AG10803 (cell line): ENCODE data around the gene PPFIA1.
"Not testable (repeated sequence)": the region's sequence is repeated elsewhere in the genome, so short reads cannot be mapped to it uniquely, and the experiment has no call there.

Experiments
- DNase-seq: peaks from one replicate; pipeline ENCODE4 v3.0.0; 2010; ENCODE audit warnings: low read depth
- H3K4me3 ChIP-seq: 2 replicates; pipeline ENCODE4 v1.5.1; 2011; ENCODE audit warnings: mild to moderate bottlenecking, low read length, control low read depth
- TF ChIP-seq, protein P1 (sequence below): conservative IDR thresholded peaks from 2 replicates; pipeline ENCODE4 v1.5.1; 2011; ENCODE audit warnings: mild to moderate bottlenecking, low read length, control low read depth, inconsistent platforms

The PPFIA1 gene

GRCh38 chr11:70250876-70251658 lies 19.4 kb upstream of the PPFIA1 start:
- TF ChIP-seq, protein P1, sequence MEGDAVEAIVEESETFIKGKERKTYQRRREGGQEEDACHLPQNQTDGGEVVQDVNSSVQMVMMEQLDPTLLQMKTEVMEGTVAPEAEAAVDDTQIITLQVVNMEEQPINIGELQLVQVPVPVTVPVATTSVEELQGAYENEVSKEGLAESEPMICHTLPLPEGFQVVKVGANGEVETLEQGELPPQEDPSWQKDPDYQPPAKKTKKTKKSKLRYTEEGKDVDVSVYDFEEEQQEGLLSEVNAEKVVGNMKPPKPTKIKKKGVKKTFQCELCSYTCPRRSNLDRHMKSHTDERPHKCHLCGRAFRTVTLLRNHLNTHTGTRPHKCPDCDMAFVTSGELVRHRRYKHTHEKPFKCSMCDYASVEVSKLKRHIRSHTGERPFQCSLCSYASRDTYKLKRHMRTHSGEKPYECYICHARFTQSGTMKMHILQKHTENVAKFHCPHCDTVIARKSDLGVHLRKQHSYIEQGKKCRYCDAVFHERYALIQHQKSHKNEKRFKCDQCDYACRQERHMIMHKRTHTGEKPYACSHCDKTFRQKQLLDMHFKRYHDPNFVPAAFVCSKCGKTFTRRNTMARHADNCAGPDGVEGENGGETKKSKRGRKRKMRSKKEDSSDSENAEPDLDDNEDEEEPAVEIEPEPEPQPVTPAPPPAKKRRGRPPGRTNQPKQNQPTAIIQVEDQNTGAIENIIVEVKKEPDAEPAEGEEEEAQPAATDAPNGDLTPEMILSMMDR, result no peak
- DNase-seq, result no peak
- no peak overlapping the region for H3K4me3 ChIP-seq

GRCh38 chr11:70251659-70252321 lies 18.7 kb upstream of the PPFIA1 start:
- TF ChIP-seq, protein P1, result no peak
- DNase-seq, result no peak
- H3K4me3 ChIP-seq, result no peak overlapping the region

DNA sequence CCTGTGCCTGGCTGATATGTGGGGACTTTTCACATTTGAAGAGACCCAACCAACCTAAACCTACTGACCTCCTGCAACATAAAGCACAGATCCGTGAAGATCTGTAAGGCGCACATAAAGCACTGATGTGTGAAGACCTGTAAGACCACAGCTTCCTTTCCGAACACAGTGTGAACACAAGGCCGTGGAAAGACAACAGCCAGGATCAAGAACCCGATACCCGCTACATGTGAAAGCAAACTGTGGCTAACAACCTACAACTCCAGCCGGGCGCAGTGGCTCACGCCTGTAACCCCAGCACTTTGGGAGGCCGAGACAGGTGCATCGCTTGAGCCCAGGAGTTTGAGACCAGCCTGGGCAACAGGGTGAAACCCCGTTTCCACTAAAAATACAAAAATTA lies 17.6 kb upstream of the PPFIA1 start:
- TF ChIP-seq, protein P1, result no peak
- DNase-seq, result no peak

GRCh38 chr11:70255477-70256116 lies 14.9 kb upstream of the PPFIA1 start:
- TF ChIP-seq, protein P1, result no peak
- no peak for DNase-seq
- no peak overlapping the region for H3K4me3 ChIP-seq

More for the DNA sequence above, 17.6 kb upstream of the PPFIA1 start:
- no peak overlapping the region for H3K4me3 ChIP-seq

DNA sequence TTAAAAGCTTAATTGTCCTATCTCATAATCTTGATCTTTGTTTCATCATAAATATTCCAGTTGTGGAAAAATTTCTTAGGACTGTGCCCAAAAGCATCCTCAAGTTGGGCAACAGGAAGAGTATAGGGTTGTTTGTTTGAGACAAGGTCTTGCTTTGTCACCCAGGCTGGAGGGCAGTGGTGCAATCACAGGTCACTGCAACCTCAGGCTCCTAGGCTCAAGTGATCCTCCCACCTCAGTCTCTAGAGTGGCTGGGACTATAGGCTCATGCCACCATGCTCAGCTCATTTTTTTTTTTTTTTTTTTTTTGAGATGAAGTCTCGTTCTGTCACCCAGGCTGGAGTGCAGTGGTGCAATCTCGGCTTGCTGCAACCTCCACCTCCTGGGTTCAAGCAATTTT lies 11.4 kb upstream of the PPFIA1 start:
- not testable (repeated sequence) for DNase-seq, H3K4me3 ChIP-seq

DNA sequence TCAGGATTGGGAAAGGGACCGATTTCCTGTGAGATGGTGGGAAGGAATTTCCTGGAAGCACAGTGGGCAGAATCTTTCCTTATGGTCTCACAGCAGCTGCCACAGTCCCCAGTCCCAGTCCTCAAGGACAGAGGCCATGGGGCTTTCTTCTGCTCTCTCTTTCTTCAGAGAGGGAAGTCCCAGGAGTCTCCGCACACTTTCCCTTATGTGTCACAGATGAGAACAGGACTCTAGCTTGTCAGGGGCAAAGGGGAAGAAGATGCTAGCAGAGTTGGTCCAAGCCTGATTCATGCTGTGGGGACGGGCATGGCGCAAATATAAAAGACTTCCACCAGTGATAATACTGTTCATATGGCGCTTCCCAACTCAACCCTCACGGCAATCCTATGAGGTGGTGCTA lies 7.5 kb upstream of the PPFIA1 start:
- DNase-seq, result no peak
- TF ChIP-seq, protein P1, result no peak
- no peak overlapping the region for H3K4me3 ChIP-seq

- TF ChIP-seq, protein P1, result no peak
- DNase-seq, result no peak
- H3K4me3 ChIP-seq, result no peak overlapping the region
Observed at GRCh38 chr11:70263363-70263762, 7.1 kb upstream of the PPFIA1 start.
